GM21367 (cell line): ENCODE data around the gene ATP13A4.
A peak's percentile ranks its signal among the peaks of the same experiment; 100 is the strongest.

Source experiments
- ATAC-seq: cut with Tn5 transposase; IDR thresholded peaks from one replicate; pipeline ENCODE4 v1.9.1; 2021; ENCODE audit not compliant: unreplicated experiment

Gene ATP13A4

GRCh38 chr3:193400304-193400703 is 154.4 kb downstream of the ATP13A4 start:
- ATAC-seq: no peak

- ATAC-seq: no peak
Observed at GRCh38 chr3:193396451-193397244, 158.0 kb downstream of the ATP13A4 start.

- ATAC-seq: no peak
Observed at GRCh38 chr3:193391902-193392301, 162.8 kb downstream of the ATP13A4 start.

GRCh38 chr3:193389335-193389734 is 165.4 kb downstream of the ATP13A4 start:
- ATAC-seq: no peak

GRCh38 chr3:193388361-193388760 is 166.3 kb downstream of the ATP13A4 start:
- ATAC-seq: no peak

- no peak for ATAC-seq
Observed at GRCh38 chr3:193387596-193387995, 167.1 kb downstream of the ATP13A4 start.

GRCh38 chr3:193378706-193379105 is 176.0 kb downstream of the ATP13A4 start, which contains the start of gene ATP13A5:
Gene ATP13A5 (minus strand): TSS chr3:193378753. CDS start chr3:193378725, 28 bp downstream.
- no peak for ATAC-seq

GRCh38 chr3:193377591-193377990 is 177.1 kb downstream of the ATP13A4 start:
- no peak for ATAC-seq

GRCh38 chr3:193375614-193376013 is 179.1 kb downstream of the ATP13A4 start:
- no peak for ATAC-seq

GRCh38 chr3:193372783-193373182 is 181.9 kb downstream of the ATP13A4 start:
- peak; percentile 51 for ATAC-seq

- no peak for ATAC-seq
Observed at GRCh38 chr3:193367868-193368267, 186.8 kb downstream of the ATP13A4 start.

- no peak for ATAC-seq
Observed at GRCh38 chr3:193357291-193357690, 197.4 kb downstream of the ATP13A4 start.

- ATAC-seq: no peak
Observed at GRCh38 chr3:193354423-193354822, 200.3 kb downstream of the ATP13A4 start.
